ENCODE results near the gene HSPA1L. TPM values are rescaled to one million over a fixed set of nuclear protein-coding genes. Genes with fewer than 3 reads are reported as not detected.
"Not testable (repeated sequence)": the region's sequence is repeated elsewhere in the genome, so short reads cannot be mapped to it uniquely, and the experiment has no call there.

HSPA1L gene
- 1 to 10 TPM; 3.5 to 3.8 TPM for total RNA-seq
- polyA plus RNA-seq: 3.0 TPM

DNA sequence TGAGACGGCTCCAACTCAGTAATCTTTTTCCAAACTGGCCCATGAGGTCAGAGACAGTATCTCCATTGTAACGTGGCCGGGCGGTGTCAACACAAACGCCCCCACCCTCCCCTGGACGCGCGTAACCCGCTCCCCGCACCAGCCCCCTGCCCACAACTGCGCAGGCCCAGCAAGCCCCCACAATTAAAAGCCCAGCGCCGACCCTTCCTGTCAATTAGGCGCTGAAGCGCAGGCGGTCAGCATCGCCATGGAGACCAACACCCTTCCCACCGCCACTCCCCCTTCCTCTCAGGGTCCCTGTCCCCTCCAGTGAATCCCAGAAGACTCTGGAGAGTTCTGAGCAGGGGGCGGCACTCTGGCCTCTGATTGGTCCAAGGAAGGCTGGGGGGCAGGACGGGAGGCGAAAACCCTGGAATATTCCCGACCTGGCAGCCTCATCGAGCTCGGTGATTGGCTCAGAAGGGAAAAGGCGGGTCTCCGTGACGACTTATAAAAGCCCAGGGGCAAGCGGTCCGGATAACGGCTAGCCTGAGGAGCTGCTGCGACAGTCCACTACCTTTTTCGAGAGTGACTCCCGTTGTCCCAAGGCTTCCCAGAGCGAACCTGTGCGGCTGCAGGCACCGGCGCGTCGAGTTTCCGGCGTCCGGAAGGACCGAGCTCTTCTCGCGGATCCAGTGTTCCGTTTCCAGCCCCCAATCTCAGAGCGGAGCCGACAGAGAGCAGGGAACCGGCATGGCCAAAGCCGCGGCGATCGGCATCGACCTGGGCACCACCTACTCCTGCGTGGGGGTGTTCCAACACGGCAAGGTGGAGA is at the start of gene HSPA1L, which contains the start of gene HSPA1A:
Gene HSPA1L (minus strand): TSS at position 259 of the 814 bp plus-strand sequence. CDS start 3,311 bp downstream, outside the sequence.
Gene HSPA1A (plus strand): TSS at position 519 of the 814 bp plus-strand sequence. CDS start 214 bp downstream, at position 733.
- Histone ChIP-seq H3K9me3 (ENCODE audit: low read length) (no peaks in the 10 kb centered on the region), H3K27me3 (ENCODE audit: insufficient read depth, low read length, poor library complexity, severe bottlenecking) (no peaks in the 10 kb centered on the region), H3K27ac (ENCODE audit: low read depth, low read length) (peak within 1 kb of the TSS; percentile 88), H3K36me3 (ENCODE audit: insufficient read depth, low read length) (peaks cover 7% of the 10 kb centered on the region), H3K4me1 (ENCODE audit: insufficient read depth, low read length) (peaks cover 36% of the 10 kb centered on the region), H3K4me3 (ENCODE audit: low read length) (peak within 1 kb of the TSS; percentile 70)
- POLR2A ChIA-PET: interaction anchor here (0.6 to 1.9 kb wide), 11 partner anchors 9 to 256 kb away, joined by 3 to 18 read pairs (median 5); partner anchors contain the start of genes DXO, HSPA1B, LSM2 and NEU1
- peak within 1 kb of the TSS; percentile 89 to 97 (median 94) for H3K27ac Mint-ChIP-seq
- CTCF ChIA-PET: interaction anchor here (0.8 to 1.9 kb wide), 8 partner anchors 9 to 162 kb away, joined by 3 to 9 read pairs (median 4); partner anchors contain the start of genes BAG6 and LSM2
- no peaks in the 10 kb centered on the region for H3K27me3 Mint-ChIP-seq
- DNase-seq: peak; percentile 35 to 70 (median 49)
- peaks cover 41 to 58% (median 52%) of the 10 kb centered on the region in 3 donors for H3K4me1 Mint-ChIP-seq
- peaks cover 4 to 32% (median 6%) of the 10 kb centered on the region in 3 donors for H3K36me3 Mint-ChIP-seq
- H3K4me3 Mint-ChIP-seq: peak within 1 kb of the TSS; percentile 93 to 99 (median 96)
- H3K9me3 Mint-ChIP-seq: no peaks in the 10 kb centered on the region

DNA sequence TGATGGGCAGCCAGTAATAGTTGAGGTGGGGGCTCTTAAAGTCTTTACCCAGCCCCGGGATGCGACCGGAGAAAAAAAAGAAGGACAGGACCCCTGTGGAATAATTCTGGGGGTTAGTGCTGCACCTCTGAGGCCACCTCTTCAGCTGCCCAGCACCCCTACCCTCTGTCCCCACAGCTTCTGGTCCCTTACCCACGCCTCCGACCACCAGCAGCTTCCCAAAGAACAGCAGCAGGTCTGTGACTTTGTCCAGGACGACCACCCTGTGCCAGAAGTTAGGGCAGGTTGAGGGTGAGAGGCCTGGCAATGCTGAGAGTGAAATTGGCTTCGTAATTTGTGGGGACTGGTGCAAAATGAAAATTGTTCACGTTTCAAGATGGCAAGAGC is 49.7 kb upstream of the HSPA1L start:
- Histone ChIP-seq H3K4me1 (ENCODE audit: insufficient read depth, low read length) (peaks cover 21% of the 10 kb centered on the region), H3K36me3 (ENCODE audit: insufficient read depth, low read length) (peaks cover 8% of the 10 kb centered on the region), H3K4me3 (ENCODE audit: low read length) (no peak overlapping the region), H3K9me3 (ENCODE audit: low read length) (no peaks in the 10 kb centered on the region), H3K27me3 (ENCODE audit: insufficient read depth, low read length, poor library complexity, severe bottlenecking) (no peaks in the 10 kb centered on the region), H3K27ac (ENCODE audit: low read depth, low read length) (no peak overlapping the region)
- ChIA-PET POLR2A (interaction anchor here (2.2 kb wide), 1 partner anchor 135 kb away, joined by 9 read pairs; the partner anchor contains the start of gene DDAH2), CTCF (interaction anchor here (1.1 to 1.5 kb wide), 2 partner anchors 24 to 34 kb away, joined by 3 read pairs; no protein-coding TSS in a partner anchor)
- Mint-ChIP-seq H3K27me3 (peaks cover 0 to 4% of the 10 kb centered on the region in 2 donors), H3K4me1 (peaks cover 25 to 26% (median 26%) of the 10 kb centered on the region in 3 donors), H3K27ac (peak overlapping the region in 3 of 8 donors; percentile 27 to 82 (median 73)), H3K4me3 (peak overlapping the region in 1 of 7 donors; percentile 19), H3K9me3 (no peaks in the 10 kb centered on the region), H3K36me3 (peaks cover 0 to 29% (median 0%) of the 10 kb centered on the region in 3 donors)
- no peak for DNase-seq

DNA sequence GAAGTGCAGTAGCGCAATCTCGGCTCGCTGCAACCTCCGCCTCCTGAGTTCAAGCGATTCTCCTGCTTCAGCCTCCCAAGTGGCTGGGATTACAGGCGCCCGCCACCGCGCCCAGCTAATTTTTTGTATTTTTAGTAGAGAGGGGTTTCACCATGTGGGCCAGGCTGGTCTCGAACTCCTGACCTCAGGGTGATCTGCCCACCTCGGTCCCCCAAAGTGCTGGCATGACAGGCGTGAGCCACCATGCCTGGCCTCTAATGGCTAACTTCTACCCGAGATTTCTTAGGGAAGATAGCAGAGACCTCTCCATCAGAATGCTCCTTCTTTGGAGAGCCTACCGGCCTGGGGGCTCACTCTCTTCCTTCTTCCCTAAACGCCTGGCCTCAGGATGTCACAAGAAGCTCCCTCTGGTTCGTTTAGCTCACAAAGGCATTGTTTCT is 49.1 kb upstream of the HSPA1L start:
- H3K27me3 ChIP-seq (ENCODE audit: insufficient read depth, low read length, poor library complexity, severe bottlenecking): not testable (repeated sequence)

DNA sequence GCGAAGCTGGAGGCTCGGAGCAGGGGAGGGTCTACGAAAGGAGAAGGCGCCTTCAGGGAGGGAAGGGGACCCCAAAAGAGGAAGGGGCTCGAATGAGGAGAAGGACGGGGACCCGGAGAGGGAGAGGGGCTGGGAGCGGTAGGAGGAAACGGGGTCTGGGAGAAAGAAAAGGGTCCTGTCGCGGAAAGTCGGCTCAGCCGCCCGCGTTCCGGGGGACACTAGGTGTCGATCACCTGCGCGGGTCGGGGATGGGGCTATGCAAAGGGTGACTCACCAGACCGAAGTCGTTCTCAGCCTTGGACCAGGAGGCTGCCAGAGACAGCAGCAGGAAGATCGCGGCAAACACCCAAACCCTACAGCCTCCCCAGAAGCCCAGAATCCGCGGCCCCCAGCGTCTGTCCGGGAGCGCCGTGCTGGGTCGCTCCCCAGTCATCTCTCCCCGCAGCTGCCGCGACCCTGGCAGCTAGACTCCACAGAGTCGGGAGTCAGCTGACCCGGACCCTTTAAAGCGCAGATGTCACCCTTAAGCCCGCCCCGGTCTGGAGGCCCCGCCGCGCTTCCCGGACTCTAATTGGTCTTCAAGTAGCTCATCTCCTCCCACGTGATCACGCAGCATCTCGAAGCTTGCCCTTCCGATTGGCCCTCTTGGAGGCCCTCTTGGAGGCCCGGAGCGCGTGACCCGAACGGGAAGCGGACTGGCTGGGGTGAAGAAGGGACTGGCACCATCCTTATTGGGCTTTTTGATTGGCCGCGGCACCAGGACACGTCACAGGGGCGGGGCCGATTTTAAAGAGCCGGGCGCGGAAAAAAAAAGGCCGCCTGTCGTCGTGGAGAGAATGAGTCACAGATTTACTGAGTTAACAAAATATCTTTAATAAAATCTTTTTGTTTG is 47.5 kb upstream of the HSPA1L start, which contains the start of gene NEU1:
Gene NEU1 (minus strand): TSS at position 478 of the 892 bp plus-strand sequence. CDS start 45 bp downstream, at position 433.
- peak within 1 kb of the TSS; percentile 80 to 97 (median 93) for H3K4me3 Mint-ChIP-seq
- peak; percentile 99 to 100 (median 99) for DNase-seq

More for the DNA sequence above, 49.1 kb upstream of the HSPA1L start:
- Histone ChIP-seq H3K27ac (ENCODE audit: low read depth, low read length) (peak overlapping the region; percentile 92), H3K36me3 (ENCODE audit: insufficient read depth, low read length) (peaks cover 15% of the 10 kb centered on the region), H3K4me3 (ENCODE audit: low read length) (peak overlapping the region; percentile 62), H3K4me1 (ENCODE audit: insufficient read depth, low read length) (peaks cover 21% of the 10 kb centered on the region)
- H3K27ac Mint-ChIP-seq: peak overlapping the region; percentile 82 to 97 (median 94)
- not testable (repeated sequence) for H3K9me3 ChIP-seq (ENCODE audit: low read length); H3K27me3 Mint-ChIP-seq; DNase-seq; H3K9me3 Mint-ChIP-seq
- peaks cover 25 to 26% (median 26%) of the 10 kb centered on the region in 3 donors for H3K4me1 Mint-ChIP-seq
- ChIA-PET POLR2A (interaction anchor here (0.6 to 2.2 kb wide), 6 partner anchors 21 to 195 kb away, joined by 3 to 12 read pairs (median 6); partner anchors contain the start of genes DDAH2, HSPA1A and HSPA1L), CTCF (interaction anchor here (0.9 to 2.2 kb wide), 11 partner anchors 10 to 318 kb away, joined by 3 to 9 read pairs (median 4); partner anchors contain the start of genes ATP6V1G2, BAG6 and GPANK1)
- peak overlapping the region; percentile 80 to 97 (median 93) for H3K4me3 Mint-ChIP-seq
- H3K36me3 Mint-ChIP-seq: peaks cover 0 to 36% (median 1%) of the 10 kb centered on the region in 3 donors

DNA sequence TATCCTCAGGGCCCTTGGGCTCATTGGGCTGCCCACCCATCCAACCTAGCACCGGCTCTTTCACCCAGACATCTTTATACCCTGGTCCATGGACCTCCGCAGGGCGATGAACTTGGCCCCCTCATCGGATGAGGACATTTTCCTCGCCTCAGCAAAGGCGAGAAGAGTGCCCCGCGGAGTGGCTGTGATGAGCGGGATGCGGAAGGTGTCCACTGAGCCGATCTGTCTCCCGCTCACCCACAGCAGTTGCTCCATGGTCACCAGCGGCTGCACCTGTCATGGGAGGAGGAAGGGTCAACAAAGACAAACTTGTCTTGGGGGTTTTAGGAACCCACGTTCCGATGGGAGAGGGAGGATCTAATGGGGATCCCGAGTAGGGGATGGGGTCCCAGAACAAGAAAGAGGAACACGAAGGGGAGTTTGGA is 46.8 kb upstream of the HSPA1L start:
- ChIA-PET CTCF (interaction anchor here (1.0 to 1.6 kb wide), 4 partner anchors 27 to 268 kb away, joined by 3 read pairs; partner anchors contain the start of gene FKBPL), POLR2A (interaction anchor here (1.1 to 1.8 kb wide), 6 partner anchors 26 to 210 kb away, joined by 4 to 12 read pairs (median 6); partner anchors contain the start of genes ABHD16A, BAG6, HSPA1A and HSPA1L)
- Mint-ChIP-seq H3K4me3 (peak overlapping the region; percentile 80 to 97 (median 93)), H3K9me3 (no peaks in the 10 kb centered on the region), H3K36me3 (peaks cover 0 to 51% (median 2%) of the 10 kb centered on the region in 3 donors), H3K4me1 (peaks cover 25 to 26% (median 26%) of the 10 kb centered on the region in 3 donors), H3K27me3 (peaks cover 0 to 4% of the 10 kb centered on the region in 2 donors), H3K27ac (peak overlapping the region; percentile 82 to 97 (median 94))
- Histone ChIP-seq H3K9me3 (ENCODE audit: low read length) (no peaks in the 10 kb centered on the region), H3K27me3 (ENCODE audit: insufficient read depth, low read length, poor library complexity, severe bottlenecking) (no peaks in the 10 kb centered on the region), H3K36me3 (ENCODE audit: insufficient read depth, low read length) (peaks cover 24% of the 10 kb centered on the region), H3K4me3 (ENCODE audit: low read length) (peak overlapping the region; percentile 87), H3K4me1 (ENCODE audit: insufficient read depth, low read length) (peaks cover 21% of the 10 kb centered on the region), H3K27ac (ENCODE audit: low read depth, low read length) (peak overlapping the region; percentile 95)
- DNase-seq: no peak

More for the DNA sequence above, 47.5 kb upstream of the HSPA1L start, which contains the start of gene NEU1:
- Mint-ChIP-seq H3K27ac (peak within 1 kb of the TSS; percentile 82 to 97 (median 94)), H3K9me3 (no peaks in the 10 kb centered on the region), H3K4me1 (peaks cover 25 to 26% (median 26%) of the 10 kb centered on the region in 3 donors), H3K27me3 (peaks cover 0 to 4% of the 10 kb centered on the region in 2 donors), H3K36me3 (peaks cover 0 to 44% (median 2%) of the 10 kb centered on the region in 3 donors)
- H3K4me3 ChIP-seq (ENCODE audit: low read length): peak within 1 kb of the TSS; percentile 87
- no peaks in the 10 kb centered on the region for H3K9me3 ChIP-seq (ENCODE audit: low read length)
- H3K4me1 ChIP-seq (ENCODE audit: insufficient read depth, low read length): peaks cover 21% of the 10 kb centered on the region
- peaks cover 20% of the 10 kb centered on the region for H3K36me3 ChIP-seq (ENCODE audit: insufficient read depth, low read length)
- ChIA-PET CTCF (interaction anchor here (1.0 to 2.2 kb wide), 17 partner anchors 12 to 316 kb away, joined by 3 to 10 read pairs (median 4); partner anchors contain the start of genes ATP6V1G2, BAG6, C6orf47 and EHMT2), POLR2A (interaction anchor here (0.6 to 2.2 kb wide), 21 partner anchors 19 to 1109 kb away, joined by 3 to 13 read pairs (median 4); partner anchors contain the start of genes ABHD16A, BAG6, C6orf47 and DDAH2)
- peak within 1 kb of the TSS; percentile 95 for H3K27ac ChIP-seq (ENCODE audit: low read depth, low read length)
- no peaks in the 10 kb centered on the region for H3K27me3 ChIP-seq (ENCODE audit: insufficient read depth, low read length, poor library complexity, severe bottlenecking)

- ChIA-PET POLR2A (interaction anchor here (0.5 kb wide), 1 partner anchor 198 kb away, joined by 3 read pairs; no protein-coding TSS in a partner anchor), CTCF (no interaction called here)
- Histone ChIP-seq H3K27ac (ENCODE audit: low read depth, low read length) (no peak overlapping the region), H3K27me3 (ENCODE audit: insufficient read depth, low read length, poor library complexity, severe bottlenecking) (no peaks in the 10 kb centered on the region), H3K4me3 (ENCODE audit: low read length) (no peak overlapping the region), H3K9me3 (ENCODE audit: low read length) (no peaks in the 10 kb centered on the region), H3K36me3 (ENCODE audit: insufficient read depth, low read length) (peaks cover 24% of the 10 kb centered on the region), H3K4me1 (ENCODE audit: insufficient read depth, low read length) (peaks cover 21% of the 10 kb centered on the region)
- Mint-ChIP-seq H3K36me3 (peaks cover 0 to 52% (median 2%) of the 10 kb centered on the region in 3 donors), H3K4me1 (peaks cover 25 to 26% (median 26%) of the 10 kb centered on the region in 3 donors), H3K9me3 (no peaks in the 10 kb centered on the region), H3K27ac (peak overlapping the region in 6 of 8 donors; percentile 27 to 95 (median 92)), H3K27me3 (peaks cover 0 to 4% of the 10 kb centered on the region in 2 donors), H3K4me3 (peak overlapping the region in 6 of 7 donors; percentile 65 to 94 (median 86))
- no peak for DNase-seq
These were observed 46.1 kb upstream of the HSPA1L start for GRCh38 chr6:31861150-31861549.
